ENCODE data around the gene TH.

DNA sequence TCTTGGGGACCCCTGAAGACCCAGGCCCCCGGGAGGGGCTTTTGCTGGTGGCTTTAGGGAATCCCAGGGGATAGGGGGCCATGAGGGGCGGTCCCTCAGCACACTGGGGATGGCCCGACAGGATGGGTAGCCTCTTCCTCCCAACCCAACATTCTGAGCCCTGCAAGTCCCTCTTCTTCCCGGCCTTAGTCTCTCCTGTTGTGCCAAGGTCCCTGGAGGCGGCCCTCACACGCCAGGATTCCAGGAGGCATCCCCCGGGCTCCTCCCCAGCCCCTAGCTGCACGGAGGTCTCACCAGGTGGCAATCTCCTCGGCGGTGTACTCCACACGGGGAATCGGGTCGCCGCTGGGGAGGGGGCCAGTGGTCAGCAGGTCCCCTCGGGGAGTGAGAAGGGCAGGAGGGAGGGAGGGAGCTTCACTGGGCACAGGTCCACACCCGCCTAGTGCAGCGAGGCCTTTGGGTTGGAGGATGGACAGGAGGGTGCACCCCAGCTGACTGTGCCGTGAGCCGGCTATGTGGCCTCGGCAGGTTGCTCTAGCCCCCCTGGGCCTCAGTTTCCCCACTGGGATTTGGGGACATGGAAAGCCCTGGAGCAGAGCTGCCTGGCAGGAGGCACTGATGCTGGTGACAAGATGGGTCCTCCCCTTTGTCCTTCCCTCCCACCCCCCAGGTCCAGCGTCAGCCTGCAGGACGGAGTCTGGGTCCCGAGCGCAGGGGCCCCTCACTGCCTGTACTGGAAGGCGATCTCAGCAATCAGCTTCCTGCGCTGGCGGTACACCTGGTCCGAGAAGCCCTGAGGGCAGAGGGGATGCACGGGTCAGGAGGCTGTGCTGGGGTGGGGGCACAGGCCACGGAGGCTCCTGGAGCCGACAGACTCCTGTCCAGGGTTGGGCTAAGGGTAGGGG, 4.2 kb downstream of the TH start:
- TF ChIP-seq FOXM1 (IDR thresholded peaks at IDR 0.05; ENCODE audit: borderline replicate concordance) (no peak), SP1 (IDR thresholded peaks at IDR 0.05) (no peak), NFRKB (IDR thresholded peaks at IDR 0.05) (no peak), L3MBTL2 (conservative IDR thresholded peaks at IDR 0.05) (no peak), LEF1 (IDR thresholded peaks at IDR 0.05; ENCODE audit: borderline replicate concordance) (no peak)

Measured in HEK293T (cell line).